ENCODE measurements around the gene TLE4.
"Not testable (repeated sequence)": the region's sequence is repeated elsewhere in the genome, so short reads cannot be mapped to it uniquely, and the experiment has no call there.

The TLE4 gene

GRCh38 chr9:79571309-79572031 is at the start of gene TLE4:
Gene TLE4 (plus strand): TSS chr9:79571965. CDS start chr9:79572791, 826 bp downstream.
- peak within 1 kb of the TSS; percentile 95 for H3K27ac Mint-ChIP-seq
- H3K36me3 Mint-ChIP-seq, result peaks cover 21% of the 10 kb centered on the region
- DNase-seq (ENCODE audit: low spot score in 2 of 2), result peak; percentile 91 to 98
- ATAC-seq, result peak; percentile 92
- no peak within 1 kb of the TSS for H3K4me3 Mint-ChIP-seq
- H3K4me1 Mint-ChIP-seq, result peaks cover 34% of the 10 kb centered on the region
- no peaks in the 10 kb centered on the region for H3K9me3 Mint-ChIP-seq

- ATAC-seq (no peak), DNase-seq (ENCODE audit: low spot score in 2 of 2) (no peak)
- Mint-ChIP-seq H3K27ac (no peak overlapping the region), H3K4me3 (no peak overlapping the region), H3K9me3 (no peaks in the 10 kb centered on the region), H3K36me3 (no peaks in the 10 kb centered on the region), H3K4me1 (no peaks in the 10 kb centered on the region)
Measured at GRCh38 chr9:79522793-79523192, 49.0 kb upstream of the TLE4 start.

GRCh38 chr9:79524266-79524665 is 47.5 kb upstream of the TLE4 start:
- Mint-ChIP-seq H3K4me3 (no peak overlapping the region), H3K27ac (no peak overlapping the region), H3K9me3 (no peaks in the 10 kb centered on the region), H3K4me1 (no peaks in the 10 kb centered on the region), H3K36me3 (no peaks in the 10 kb centered on the region)
- DNase-seq (ENCODE audit: low spot score in 2 of 2) (no peak), ATAC-seq (no peak)

- ATAC-seq, result no peak
Measured at GRCh38 chr9:79526149-79526672, 45.6 kb upstream of the TLE4 start.

GRCh38 chr9:79535534-79535933 is 36.2 kb upstream of the TLE4 start:
- Mint-ChIP-seq H3K9me3 (no peaks in the 10 kb centered on the region), H3K4me1 (no peaks in the 10 kb centered on the region), H3K27ac (no peak overlapping the region), H3K36me3 (no peaks in the 10 kb centered on the region), H3K4me3 (no peak overlapping the region)
- no peak for DNase-seq (ENCODE audit: low spot score in 2 of 2)
- ATAC-seq, result no peak

More at GRCh38 chr9:79526149-79526672, 45.6 kb upstream of the TLE4 start:
- no peak overlapping the region for H3K27ac Mint-ChIP-seq
- no peaks in the 10 kb centered on the region for H3K9me3 Mint-ChIP-seq
- no peak overlapping the region for H3K4me3 Mint-ChIP-seq
- no peaks in the 10 kb centered on the region for H3K36me3 Mint-ChIP-seq
- no peaks in the 10 kb centered on the region for H3K4me1 Mint-ChIP-seq
- DNase-seq (ENCODE audit: low spot score in 2 of 2), result no peak

- ATAC-seq, result no peak
- H3K9me3 Mint-ChIP-seq, result no peaks in the 10 kb centered on the region
- H3K27ac Mint-ChIP-seq, result no peak overlapping the region
- H3K4me1 Mint-ChIP-seq, result no peaks in the 10 kb centered on the region
- no peak for DNase-seq (ENCODE audit: low spot score in 2 of 2)
- H3K36me3 Mint-ChIP-seq, result no peaks in the 10 kb centered on the region
- no peak overlapping the region for H3K4me3 Mint-ChIP-seq
Measured at GRCh38 chr9:79537838-79538237, 33.9 kb upstream of the TLE4 start.

- no peak for ATAC-seq
- no peak overlapping the region for H3K27ac Mint-ChIP-seq
Measured at GRCh38 chr9:79542735-79543620, 28.8 kb upstream of the TLE4 start.

GRCh38 chr9:79544375-79544774 is 27.4 kb upstream of the TLE4 start:
- not testable (repeated sequence) for H3K4me3 Mint-ChIP-seq; H3K27ac Mint-ChIP-seq; H3K9me3 Mint-ChIP-seq; DNase-seq (ENCODE audit: low spot score in 2 of 2); H3K36me3 Mint-ChIP-seq
- ATAC-seq, result peak; percentile 65
- peaks cover 12% of the 10 kb centered on the region for H3K4me1 Mint-ChIP-seq

More at GRCh38 chr9:79542735-79543620, 28.8 kb upstream of the TLE4 start:
- H3K9me3 Mint-ChIP-seq, result no peaks in the 10 kb centered on the region
- H3K36me3 Mint-ChIP-seq, result peaks cover 7% of the 10 kb centered on the region
- no peak for DNase-seq (ENCODE audit: low spot score in 2 of 2)
- no peak overlapping the region for H3K4me3 Mint-ChIP-seq
- H3K4me1 Mint-ChIP-seq, result peaks cover 12% of the 10 kb centered on the region

GRCh38 chr9:79551586-79551985 is 20.2 kb upstream of the TLE4 start:
- ATAC-seq (no peak), DNase-seq (ENCODE audit: low spot score in 2 of 2) (no peak)
- Mint-ChIP-seq H3K4me1 (no peaks in the 10 kb centered on the region), H3K4me3 (no peak overlapping the region), H3K27ac (no peak overlapping the region), H3K36me3 (no peaks in the 10 kb centered on the region), H3K9me3 (peaks cover 3% of the 10 kb centered on the region)

- H3K4me1 Mint-ChIP-seq, result no peaks in the 10 kb centered on the region
- DNase-seq (ENCODE audit: low spot score in 2 of 2), result no peak
- H3K4me3 Mint-ChIP-seq, result no peak overlapping the region
- H3K36me3 Mint-ChIP-seq, result no peaks in the 10 kb centered on the region
- no peak overlapping the region for H3K27ac Mint-ChIP-seq
- ATAC-seq, result no peak
- H3K9me3 Mint-ChIP-seq, result peaks cover 3% of the 10 kb centered on the region
Measured at GRCh38 chr9:79551994-79552393, 19.8 kb upstream of the TLE4 start.

- Mint-ChIP-seq H3K27ac (no peak overlapping the region), H3K9me3 (peaks cover under 1% of the 10 kb centered on the region), H3K4me3 (no peak overlapping the region), H3K4me1 (no peaks in the 10 kb centered on the region), H3K36me3 (no peaks in the 10 kb centered on the region)
- ATAC-seq (no peak), DNase-seq (ENCODE audit: low spot score in 2 of 2) (no peak)
Measured at GRCh38 chr9:79555474-79556089, 16.2 kb upstream of the TLE4 start.

- Mint-ChIP-seq H3K36me3 (no peaks in the 10 kb centered on the region), H3K27ac (no peak overlapping the region), H3K4me3 (no peak overlapping the region), H3K9me3 (no peaks in the 10 kb centered on the region), H3K4me1 (no peaks in the 10 kb centered on the region)
- DNase-seq (ENCODE audit: low spot score in 2 of 2), result no peak
- no peak for ATAC-seq
Measured at GRCh38 chr9:79559495-79560181, 12.1 kb upstream of the TLE4 start.

GRCh38 chr9:79562749-79563386 is 8.9 kb upstream of the TLE4 start:
- no peaks in the 10 kb centered on the region for H3K4me1 Mint-ChIP-seq
- no peak for ATAC-seq
- no peaks in the 10 kb centered on the region for H3K9me3 Mint-ChIP-seq
- H3K4me3 Mint-ChIP-seq, result no peak overlapping the region
- DNase-seq (ENCODE audit: low spot score in 2 of 2), result no peak
- no peaks in the 10 kb centered on the region for H3K36me3 Mint-ChIP-seq
- no peak overlapping the region for H3K27ac Mint-ChIP-seq

GRCh38 chr9:79564105-79564504 is 7.7 kb upstream of the TLE4 start:
- no peak overlapping the region for H3K4me3 Mint-ChIP-seq
- DNase-seq (ENCODE audit: low spot score in 2 of 2) (no peak), ATAC-seq (no peak)
- H3K4me1 Mint-ChIP-seq, result no peaks in the 10 kb centered on the region
- H3K9me3 Mint-ChIP-seq, result no peaks in the 10 kb centered on the region
- no peak overlapping the region for H3K27ac Mint-ChIP-seq
- H3K36me3 Mint-ChIP-seq, result no peaks in the 10 kb centered on the region
